GM12878 (cell line): Measurements from ENCODE around the gene EPB41L2. TPM values are rescaled to one million over a fixed set of nuclear protein-coding genes. Genes with fewer than 3 reads are reported as not detected.

Experiments used
- ATAC-seq: fragments of 200-7000 bp; cut with Tn5 transposase; 3 replicates; pipeline ENCODE4 v1.9.1; 2020; ENCODE audit warnings: mild to moderate bottlenecking, moderate library complexity
- BruUV-seq: library from RNA; stranded (reverse); fragments of 400-500 nt; replicated peaks from 2 replicates; lab custom pipeline; 2021; lab: Mats Ljungman, UMichigan
- CTCF ChIA-PET: fragments of 300-600 bp; sonication (Branson Sonifier 250); formaldehyde crosslinking; extraction: SDS; loops from one replicate; lab custom pipeline; 2021; ENCODE audit warnings: inconsistent platforms; lab: Yijun Ruan, JAX
- POLR2A ChIA-PET: fragments of 350-600 bp; formaldehyde crosslinking; extraction: SDS; loops from one replicate; lab custom pipeline; 2021; ENCODE audit warnings: inconsistent platforms; lab: Charles Lee
- RAD21 ChIA-PET: fragments of 300-600 bp; sonication (Branson Sonifier 250); formaldehyde crosslinking; loops from one replicate; lab custom pipeline; 2023; ENCODE audit warnings: antibody characterized with exemption; ENCODE audit not compliant: unreplicated experiment; lab: Charles Lee
- SMC1A ChIA-PET: fragments of 300-600 bp; sonication (Branson Sonifier 250); formaldehyde crosslinking; loops from one replicate; lab custom pipeline; 2023; ENCODE audit not compliant: unreplicated experiment, uncharacterized antibody; lab: Charles Lee
- DNase-seq: peaks from one replicate; pipeline ENCODE4 v3.0.0-alpha.2; 2011; ENCODE audit warnings: low read depth, low spot score
- FAIRE-seq: peaks from 3 replicates; lab custom pipeline; 2011; peaks lifted over from hg19 to GRCh38; lab: Jason Lieb, UNC
- H2AFZ ChIP-seq: 2 replicates; pipeline ENCODE4 v1.6.0; 2011; ENCODE audit warnings: low read depth, low read length, control low read depth; ENCODE audit not compliant: control insufficient read depth
- H3K27ac ChIP-seq: 2 replicates; pipeline ENCODE4 v1.5.1; 2011; ENCODE audit warnings: control low read depth; ENCODE audit not compliant: control insufficient read depth, insufficient read depth
- H3K27me3 ChIP-seq, 2 experiments: replicated peaks in 1 of 2; 2 replicates each; pipeline versions ENCODE4 v1.6.0 to v1.6.1; 2011; ENCODE audit warnings: low read length in 1 of 2; ENCODE audit not compliant: control insufficient read depth in 2 of 2, insufficient read depth in 2 of 2
- H3K36me3 ChIP-seq, 2 experiments: 2 replicates each; pipeline ENCODE4 v1.5.1; 2011; ENCODE audit warnings: low read length in 1 of 2; ENCODE audit not compliant: control insufficient read depth in 2 of 2, insufficient read depth in 2 of 2
- H3K4me1 ChIP-seq: 2 replicates; pipeline ENCODE4 v1.6.1; 2011; ENCODE audit warnings: mild to moderate bottlenecking, low read length, moderate library complexity, mixed read lengths; ENCODE audit not compliant: control insufficient read depth, insufficient read depth
- H3K4me2 ChIP-seq: 2 replicates; pipeline ENCODE4 v1.6.0; 2011; ENCODE audit warnings: control low read depth; ENCODE audit not compliant: control insufficient read depth, insufficient read depth
- H3K4me3 ChIP-seq: fragments of 200-600 bp; sonication (generic); 2 replicates; pipeline ENCODE4 v1.5.1; 2016
- H3K79me2 ChIP-seq: 2 replicates; pipeline ENCODE4 v1.6.0; 2011; ENCODE audit warnings: low read length; ENCODE audit not compliant: control insufficient read depth, insufficient read depth
- H3K9ac ChIP-seq: 2 replicates; pipeline ENCODE4 v1.8.0; 2011; ENCODE audit warnings: low read length, control low read depth, mixed read lengths; ENCODE audit not compliant: control insufficient read depth, insufficient read depth
- H3K9me3 ChIP-seq: replicated peaks from 3 replicates; pipeline ENCODE4 v1.5.1; 2011; ENCODE audit warnings: mild to moderate bottlenecking, low read length; ENCODE audit not compliant: control insufficient read depth, insufficient read depth
- H4K20me1 ChIP-seq: 2 replicates; pipeline ENCODE4 v1.6.0; 2011; ENCODE audit not compliant: control insufficient read depth, insufficient read depth
- CBFB ChIP-seq: IDR thresholded peaks from 2 replicates; pipeline ENCODE4 v1.6.1; 2016; ENCODE audit warnings: antibody characterized with exemption, low read depth
- ELK1 ChIP-seq: IDR thresholded peaks from 2 replicates; pipeline ENCODE4 v1.6.1; 2012; ENCODE audit warnings: low read depth, low read length, improper control_type of control experiment
- EP300 ChIP-seq, 2 experiments: fragments of 150-350 bp in 1 of 2; IDR thresholded peaks; 2 replicates each; pipeline ENCODE4 v1.6.1; 2011 to 2012; ENCODE audit warnings: low read depth in 2 of 2, low read length in 2 of 2, borderline replicate concordance in 1 of 2, improper control_type of control experiment in 1 of 2, inconsistent platforms in 1 of 2; ENCODE audit not compliant: control insufficient read depth in 1 of 2
- POLR2A ChIP-seq: IDR thresholded peaks from 2 replicates; pipeline ENCODE4 v1.6.1; 2011; ENCODE audit warnings: low read depth, mild to moderate bottlenecking, low read length
- POLR2AphosphoS2 ChIP-seq: IDR thresholded peaks from 2 replicates; pipeline ENCODE4 v1.6.1; 2011; ENCODE audit warnings: low read depth, mild to moderate bottlenecking, low read length, improper control_type of control experiment, moderate library complexity
- PRDM15 ChIP-seq: fragments of 450-650 bp; formaldehyde crosslinking; IDR thresholded peaks from 2 replicates; pipeline ENCODE4 v1.4.0; 2020; ENCODE audit warnings: mild to moderate bottlenecking, moderate library complexity
- RELA ChIP-seq: fragments of 450-650 bp; IDR thresholded peaks from 2 replicates; pipeline ENCODE4 v1.8.0; 2014; ENCODE audit warnings: borderline replicate concordance; ENCODE audit not compliant: partially characterized antibody
- ZNF592 ChIP-seq: fragments of 450-650 bp; IDR thresholded peaks from 2 replicates; pipeline ENCODE4 v1.6.1; 2017; ENCODE audit warnings: mild to moderate bottlenecking, moderate library complexity
- WGBS: methylation state at CpG from one replicate; pipeline ENCODE4 v1.1.6; 2016; ENCODE audit warnings: low lambda C conversion rate; ENCODE audit not compliant: insufficient replicate concordance, insufficient coverage; ENCODE audit errors: missing lambda C conversion rate; 5-methylcytosine and 5-hydroxymethylcytosine counted together
- in situ Hi-C: fragments of 300-500 bp; cut with MboI; formaldehyde crosslinking; loops from 9 replicates; pipeline ENCODE4 v1.14.3; 2018; ENCODE audit warnings: mixed read lengths
- intact Hi-C: fragments of 100-400 bp; cut with micrococcal nuclease; formaldehyde crosslinking; loops from one replicate; pipeline ENCODE4 v1.14.2; 2022; ENCODE audit not compliant: unreplicated experiment
- polyA plus RNA-seq, 11 experiments: library from polyadenylated mRNA; depleted of rRNA in 4 of 11; unstranded in 6 of 11; stranded (reverse) in 5 of 11; fragments of >200 nt; fragmentation: Nextera tagmentation in 4 of 11; fragmentation: Illumina TruSeq in 1 of 11; extraction: Ambion mirVana in 4 of 11; extraction: Trizol in 1 of 11; gene quantifications; 1 replicate in 1 of 11; 2 replicates in 10 of 11; pipeline versions ENCODE4 v1.2.1 to v1.2.3, GENCODE V29; 2011 to 2016; ENCODE audit warnings: inconsistent platforms in 2 of 11, missing spikeins in 2 of 11, low read depth in 1 of 11
- total RNA-seq, 4 experiments: library from RNA; depleted of rRNA in 3 of 4; stranded (reverse); fragments of >200 nt in 3 of 4; fragmentation: Illumina TruSeq in 1 of 4; extraction: Trizol in 1 of 4; gene quantifications; 2 replicates each; pipeline versions ENCODE4 v1.2.1 to v1.2.3, GENCODE V29; 2013 to 2021

Gene EPB41L2
- total and polyA plus RNA-seq, 10 of the 15 experiments (the other 5 are each of a cell fraction or from before 2014, with no cell fraction given), result 7.4 to 41.6 (median 19.0) TPM

GRCh38 chr6:130826442-130827246, 236.4 kb downstream of the EPB41L2 start (continued):
- TF ChIP-seq ELK1, result no peak

GRCh38 chr6:130825772-130826441, 237.1 kb downstream of the EPB41L2 start:
- BruUV-seq, result no TSS peak
- Histone ChIP-seq H3K9me3 (no peaks in the 10 kb centered on the region; the same call in 2 of the 3 replicates), H3K4me2 (no peak overlapping the region), H3K79me2 (no peaks in the 10 kb centered on the region), H3K4me1 (no peaks in the 10 kb centered on the region), H3K27me3 (no peaks in the 10 kb centered on the region), H3K4me3 (no peak overlapping the region), H3K9ac (no peak overlapping the region), H3K27ac (no peak overlapping the region), H4K20me1 (no peaks in the 10 kb centered on the region), H3K36me3 (no peaks in the 10 kb centered on the region), H2AFZ (no peak overlapping the region)
- intact Hi-C loops, result no loop called here
- ATAC-seq (peak; percentile 50), FAIRE-seq (peak; percentile 27), DNase-seq (no peak)
- WGBS, result 58% methylated on average over 3 of the region's 3 CpGs
- in situ Hi-C loops, result no loop called here
- CTCF ChIA-PET, result interaction anchor here (0.9 to 1.5 kb wide), 5 partner anchors 9 to 504 kb away, joined by 3 to 4 read pairs (median 3); no protein-coding TSS in a partner anchor
- SMC1A ChIA-PET, result interaction anchor here (1.1 kb wide), 1 partner anchor 98 kb away, joined by 3 read pairs; no protein-coding TSS in a partner anchor
- POLR2A ChIA-PET, result no interaction called here
- RAD21 ChIA-PET, result interaction anchor here (0.9 kb wide), 1 partner anchor 128 kb away, joined by 3 read pairs; no protein-coding TSS in a partner anchor
- TF ChIP-seq POLR2A, result no peak
- no peak for TF ChIP-seq ZNF592
- TF ChIP-seq PRDM15 (CRISPR knock-in tag), result no peak
- TF ChIP-seq RELA, result no peak
- TF ChIP-seq POLR2AphosphoS2, result no peak
- no peak for TF ChIP-seq EP300 (IDR thresholded peaks at IDR 0.05; ENCODE audit: borderline replicate concordance in 1 of 2, control insufficient read depth in 1 of 2, low read depth in 2 of 2, low read length in 2 of 2)
- no peak for TF ChIP-seq CBFB
